Neuronal stem cell (in vitro differentiated cells): Measurements from ENCODE around the gene EIF4E1B.

ENCODE experiments used
- DNase-seq: peaks from one replicate; pipeline ENCODE4 v3.0.0-alpha.2; 2013; ENCODE audit warnings: low spot score
- H2AFZ ChIP-seq: one replicate; pipeline ENCODE4 v1.6.1; 2013; ENCODE audit warnings: mild to moderate bottlenecking, low read length, inconsistent platforms
- H2AK5ac ChIP-seq: 2 replicates; pipeline ENCODE4 v1.6.1; 2013; ENCODE audit warnings: low read depth, mild to moderate bottlenecking, inconsistent platforms, low read length, moderate library complexity, mixed read lengths
- H2BK120ac ChIP-seq: 2 replicates; pipeline ENCODE4 v1.6.1; 2013; ENCODE audit warnings: low read depth, mild to moderate bottlenecking, inconsistent platforms, low read length, moderate library complexity, mixed read lengths
- H2BK12ac ChIP-seq: one replicate; pipeline ENCODE4 v1.6.1; 2013; ENCODE audit warnings: low read length, inconsistent platforms
- H2BK15ac ChIP-seq: 2 replicates; pipeline ENCODE4 v1.6.1; 2013; ENCODE audit warnings: mild to moderate bottlenecking, low read length, inconsistent platforms, mixed read lengths
- H2BK5ac ChIP-seq: one replicate; pipeline ENCODE4 v1.6.1; 2013; ENCODE audit warnings: inconsistent platforms, mild to moderate bottlenecking, low read length, moderate library complexity
- H3K14ac ChIP-seq: one replicate; pipeline ENCODE4 v1.6.1; 2013; ENCODE audit warnings: low read length, inconsistent platforms
- H3K18ac ChIP-seq: 2 replicates; pipeline ENCODE4 v1.6.1; 2013; ENCODE audit warnings: low read length, inconsistent platforms
- H3K23ac ChIP-seq: 2 replicates; pipeline ENCODE4 v1.6.1; 2013; ENCODE audit warnings: low read depth, mild to moderate bottlenecking, mixed read lengths, low read length, inconsistent platforms; ENCODE audit not compliant: poor library complexity
- H3K27ac ChIP-seq: replicated peaks from 3 replicates; pipeline ENCODE4 v1.5.1; 2013; ENCODE audit warnings: low read length, inconsistent platforms
- H3K27me3 ChIP-seq, 3 experiments: 2 replicates each; pipeline ENCODE4 v1.6.1; 2013; ENCODE audit warnings: low read length in 3 of 3, mild to moderate bottlenecking in 2 of 3, inconsistent platforms in 1 of 3, low read depth in 1 of 3, mixed read lengths in 1 of 3, moderate library complexity in 1 of 3; ENCODE audit not compliant: control insufficient read depth in 3 of 3, insufficient read depth in 3 of 3
- H3K36me3 ChIP-seq, 2 donors: replicated peaks in 1 of 2; 2 replicates each; pipeline ENCODE4 v1.6.1; 2013; ENCODE audit warnings: low read length in 2 of 2; ENCODE audit not compliant: control insufficient read depth in 2 of 2, insufficient read depth in 2 of 2
- H3K4ac ChIP-seq: 2 replicates; pipeline ENCODE4 v1.6.1; 2013; ENCODE audit warnings: inconsistent platforms, mild to moderate bottlenecking, low read length, moderate library complexity
- H3K4me1 ChIP-seq, 2 donors: 1 replicate in 1 of 2; 2 replicates in 1 of 2; pipeline ENCODE4 v1.6.1; 2013; ENCODE audit warnings: low read length in 2 of 2, low read depth in 1 of 2; ENCODE audit not compliant: control insufficient read depth in 2 of 2, insufficient read depth in 1 of 2
- H3K4me2 ChIP-seq: one replicate; pipeline ENCODE4 v1.6.1; 2013; ENCODE audit warnings: mild to moderate bottlenecking, low read length, inconsistent platforms; ENCODE audit not compliant: insufficient read depth, poor library complexity, severe bottlenecking
- H3K4me3 ChIP-seq, 2 donors: 2 replicates each; pipeline ENCODE4 v1.5.1; 2013; ENCODE audit warnings: low read length in 2 of 2, mild to moderate bottlenecking in 2 of 2, inconsistent platforms in 1 of 2, moderate library complexity in 1 of 2
- H3K79me1 ChIP-seq: one replicate; pipeline ENCODE4 v1.6.1; 2013; ENCODE audit warnings: low read depth, mild to moderate bottlenecking, inconsistent platforms, low read length, moderate library complexity
- H3K9ac ChIP-seq: one replicate; pipeline ENCODE4 v1.6.1; 2013; ENCODE audit warnings: mild to moderate bottlenecking, low read depth, low read length, inconsistent platforms; ENCODE audit not compliant: poor library complexity
- H3K9me3 ChIP-seq, 2 donors: replicated peaks in 1 of 2; 2 replicates each; pipeline versions ENCODE3 to v1.6.1; 2013; ENCODE audit warnings: low read length in 2 of 2, mild to moderate bottlenecking in 2 of 2, inconsistent platforms in 1 of 2, low read depth in 1 of 2, mixed read lengths in 1 of 2, moderate library complexity in 1 of 2; ENCODE audit not compliant: control insufficient read depth in 2 of 2, insufficient read depth in 1 of 2
- H4K8ac ChIP-seq: one replicate; pipeline ENCODE4 v1.6.1; 2013; ENCODE audit warnings: low read depth, mild to moderate bottlenecking, inconsistent platforms, low read length, moderate library complexity
- H4K91ac ChIP-seq: one replicate; pipeline ENCODE4 v1.6.1; 2013; ENCODE audit warnings: low read length, low read depth, mild to moderate bottlenecking, inconsistent platforms; ENCODE audit not compliant: poor library complexity
- WGBS, 2 donors: extraction: QIAGEN DNeasy Blood & Tissue Kit; methylation state at CpG; one replicate each; pipeline ENCODE4 v1.1.7; 2013; ENCODE audit warnings: missing lambda C conversion rate in 2 of 2, mixed read lengths in 1 of 2; ENCODE audit not compliant: insufficient read length in 2 of 2, insufficient replicate concordance in 1 of 2; ENCODE audit errors: extremely low coverage in 2 of 2; 5-methylcytosine and 5-hydroxymethylcytosine counted together

EIF4E1B gene

GRCh38 chr5:176671399-176671798 is 40.9 kb downstream of the EIF4E1B start:
- no peak overlapping the region for H3K27ac ChIP-seq
- no peak overlapping the region for H2AFZ ChIP-seq
- DNase-seq = no peak
- no CpG with 5 or more reads among the region's 4 CpGs for WGBS, 2 donors
- H3K9me3 ChIP-seq = no peaks in the 10 kb centered on the region
- H2BK12ac ChIP-seq = no peak overlapping the region
- peaks cover 0 to 36% (median 0%) of the 10 kb centered on the region in 3 experiments for H3K27me3 ChIP-seq
- H3K9ac ChIP-seq = no peak overlapping the region
- no peaks in the 10 kb centered on the region for H3K36me3 ChIP-seq
- no peak overlapping the region for H3K4me3 ChIP-seq
- no peaks in the 10 kb centered on the region for H3K79me1 ChIP-seq
- H4K8ac ChIP-seq = no peak overlapping the region
- no peak overlapping the region for H2BK120ac ChIP-seq
- no peak overlapping the region for H4K91ac ChIP-seq
- peaks cover 0 to 9% of the 10 kb centered on the region in 2 donors for H3K4me1 ChIP-seq
- no peak overlapping the region for H2BK15ac ChIP-seq
- no peak overlapping the region for H3K4me2 ChIP-seq
- no peak overlapping the region for H3K14ac ChIP-seq
- no peak overlapping the region for H2AK5ac ChIP-seq
- no peak overlapping the region for H3K4ac ChIP-seq
- no peak overlapping the region for H3K23ac ChIP-seq
- H2BK5ac ChIP-seq = no peak overlapping the region
- no peak overlapping the region for H3K18ac ChIP-seq

DNA sequence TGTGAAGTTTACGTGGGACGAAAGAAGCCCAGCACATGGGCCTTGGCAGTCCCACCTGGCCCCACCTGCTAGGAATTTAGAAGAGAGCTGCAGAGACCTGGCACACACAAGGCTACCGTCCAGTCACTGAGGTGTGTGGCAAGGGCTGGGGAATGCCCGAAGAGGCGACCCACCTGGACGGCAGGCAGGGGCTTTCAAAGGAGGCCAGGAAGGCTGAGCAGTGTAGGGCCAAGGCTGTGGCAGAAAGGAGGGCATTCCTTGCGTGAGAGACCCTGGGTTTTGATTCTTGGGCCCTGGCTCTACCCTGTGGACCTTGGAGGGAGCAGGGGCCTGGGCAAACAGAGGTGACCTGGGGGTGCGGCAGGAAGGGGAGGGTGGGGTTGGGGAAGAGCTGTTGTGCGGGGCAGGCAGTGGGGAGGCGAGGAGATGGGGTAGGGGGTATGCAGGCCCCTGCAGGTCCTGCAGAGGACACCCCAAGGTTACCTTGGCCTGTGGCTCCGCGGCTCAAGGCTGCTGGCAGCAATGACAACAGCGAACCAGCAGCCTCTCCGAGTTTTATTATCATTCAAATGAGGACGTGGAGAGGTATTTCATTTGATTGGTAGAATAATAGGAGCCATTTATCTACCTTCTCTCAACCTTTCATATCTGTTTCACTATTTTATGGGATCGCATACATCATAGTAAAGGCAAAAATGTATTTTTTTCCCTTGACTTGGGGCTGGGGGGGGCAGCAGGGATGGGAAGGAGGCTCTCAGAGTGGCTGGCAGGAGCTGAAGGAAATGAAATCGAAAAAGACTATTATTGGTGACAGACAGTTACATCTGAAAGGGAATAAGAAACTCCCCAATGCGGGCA is 41.6 kb downstream of the EIF4E1B start:
- H3K27me3 ChIP-seq = peaks cover 0 to 41% (median 0%) of the 10 kb centered on the region in 3 experiments
- H3K23ac ChIP-seq = no peak overlapping the region
- no peak overlapping the region for H2AK5ac ChIP-seq
- no CpG with 5 or more reads among the region's 18 CpGs for WGBS, 2 donors
- H3K79me1 ChIP-seq = no peaks in the 10 kb centered on the region
- no peak overlapping the region for H3K27ac ChIP-seq
- no peak overlapping the region for H4K91ac ChIP-seq
- no peak overlapping the region for H2BK120ac ChIP-seq
- H2BK5ac ChIP-seq = no peak overlapping the region
- H2BK12ac ChIP-seq = no peak overlapping the region
- H3K9ac ChIP-seq = no peak overlapping the region
- no peak for DNase-seq
- no peaks in the 10 kb centered on the region for H3K9me3 ChIP-seq
- H3K4me1 ChIP-seq = peaks cover 0 to 9% of the 10 kb centered on the region in 2 donors
- no peak overlapping the region for H4K8ac ChIP-seq
- H3K4ac ChIP-seq = no peak overlapping the region
- H3K36me3 ChIP-seq = no peaks in the 10 kb centered on the region
- H3K18ac ChIP-seq = peak overlapping the region; percentile 52
- H3K4me3 ChIP-seq = peak overlapping the region in 1 of 2 donors; percentile 28
- no peak overlapping the region for H3K4me2 ChIP-seq
- peak overlapping the region; percentile 51 for H2BK15ac ChIP-seq
- no peak overlapping the region for H3K14ac ChIP-seq
- H2AFZ ChIP-seq = no peak overlapping the region

DNA sequence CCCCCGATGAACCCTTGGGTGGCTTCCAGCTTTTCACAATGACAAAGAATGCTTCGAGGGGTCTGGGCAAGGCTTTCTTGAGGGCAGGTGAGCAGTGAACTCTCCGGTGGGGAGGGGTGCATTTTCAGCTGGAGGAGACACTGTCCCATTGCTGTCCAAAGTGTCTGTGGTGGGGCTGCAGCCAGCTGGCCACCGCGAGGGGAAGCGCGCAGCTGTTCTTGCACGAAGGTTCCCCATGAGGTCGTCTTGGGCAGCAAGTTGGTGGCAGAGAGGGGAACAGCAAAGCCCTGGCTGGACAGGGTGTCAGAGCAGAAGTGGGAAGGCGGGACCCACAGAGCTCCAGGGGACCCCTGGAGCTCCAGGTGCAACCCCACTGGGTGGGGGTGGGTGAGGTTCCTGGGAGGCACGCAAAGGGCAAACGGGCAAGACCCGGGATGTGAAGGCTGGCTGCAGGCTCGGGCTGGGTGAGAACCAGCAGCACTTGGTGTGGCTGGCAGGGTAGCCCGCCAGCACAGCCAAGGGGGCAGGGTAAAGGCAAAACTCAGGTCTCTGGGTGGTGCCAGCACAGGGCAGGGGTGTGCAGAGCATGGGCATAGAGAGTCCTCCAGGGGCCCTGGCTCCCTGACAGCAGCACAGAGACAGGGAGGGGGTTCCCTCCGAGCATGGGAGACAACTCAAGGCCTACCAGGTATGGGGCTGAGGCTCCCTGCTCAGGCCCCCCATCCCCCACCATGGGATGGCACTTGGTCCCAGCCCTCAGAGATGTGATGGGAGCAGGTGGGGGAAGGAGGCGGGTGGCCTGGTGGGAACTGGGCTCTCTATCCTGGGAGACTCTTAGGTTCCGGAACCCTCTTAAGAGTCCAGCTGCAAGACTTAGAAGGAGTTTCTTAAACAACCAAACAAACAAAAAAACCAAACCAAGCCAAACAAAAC is 43.4 kb downstream of the EIF4E1B start:
- H3K79me1 ChIP-seq = no peaks in the 10 kb centered on the region
- H3K14ac ChIP-seq = peak overlapping the region; percentile 27
- H3K4ac ChIP-seq = no peak overlapping the region
- no peak overlapping the region for H2BK12ac ChIP-seq
- no peak overlapping the region for H3K18ac ChIP-seq
- peaks cover 0 to 9% of the 10 kb centered on the region in 2 donors for H3K4me1 ChIP-seq
- no peak overlapping the region for H3K9ac ChIP-seq
- no peak overlapping the region for H4K8ac ChIP-seq
- H3K27ac ChIP-seq = no peak overlapping the region
- no peak overlapping the region for H2AFZ ChIP-seq
- no peaks in the 10 kb centered on the region for H3K36me3 ChIP-seq
- H3K9me3 ChIP-seq = no peaks in the 10 kb centered on the region
- H4K91ac ChIP-seq = no peak overlapping the region
- DNase-seq = no peak
- H3K4me3 ChIP-seq = no peak overlapping the region
- H3K4me2 ChIP-seq = no peak overlapping the region
- no peak overlapping the region for H2BK5ac ChIP-seq
- no peak overlapping the region for H2BK15ac ChIP-seq
- peak overlapping the region; percentile 77 for H2AK5ac ChIP-seq
- H2BK120ac ChIP-seq = no peak overlapping the region
- H3K23ac ChIP-seq = no peak overlapping the region
- no CpG with 5 or more reads among the region's 18 CpGs for WGBS, 2 donors
- peaks cover 0 to 48% (median 6%) of the 10 kb centered on the region in 3 experiments for H3K27me3 ChIP-seq

DNA sequence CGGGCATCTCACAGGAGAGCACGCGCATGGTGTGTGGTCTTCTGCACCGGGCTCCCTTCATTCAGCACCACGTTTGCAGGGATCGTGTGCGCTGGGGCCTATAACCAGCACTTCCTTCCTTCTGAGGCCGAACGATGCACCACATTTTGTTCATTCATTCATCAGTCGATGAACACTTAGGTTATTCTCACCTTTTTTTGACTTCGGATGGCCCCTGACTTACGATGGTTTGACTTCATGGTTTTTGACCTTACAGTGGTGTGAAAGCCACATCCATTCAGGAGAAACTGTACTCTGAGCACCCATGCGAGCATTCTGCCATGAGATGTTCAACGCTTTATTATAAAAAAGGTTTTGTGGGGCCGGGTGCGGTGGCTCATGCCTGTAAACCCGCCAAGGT is 44.3 kb downstream of the EIF4E1B start:
- H3K4me1 ChIP-seq = peaks cover 0 to 9% of the 10 kb centered on the region in 2 donors
- no peak overlapping the region for H3K18ac ChIP-seq
- peaks cover 0 to 52% (median 12%) of the 10 kb centered on the region in 3 experiments for H3K27me3 ChIP-seq
- no peak overlapping the region for H4K8ac ChIP-seq
- no peak overlapping the region for H3K23ac ChIP-seq
- H2BK15ac ChIP-seq = no peak overlapping the region
- H3K14ac ChIP-seq = no peak overlapping the region
- no peak overlapping the region for H2BK120ac ChIP-seq
- H3K4ac ChIP-seq = no peak overlapping the region
- H3K36me3 ChIP-seq = no peaks in the 10 kb centered on the region
- WGBS, 2 donors = no CpG with 5 or more reads among the region's 17 CpGs
- no peaks in the 10 kb centered on the region for H3K9me3 ChIP-seq
- no peak overlapping the region for H4K91ac ChIP-seq
- H3K9ac ChIP-seq = no peak overlapping the region
- no peak overlapping the region for H2BK5ac ChIP-seq
- no peak overlapping the region for H3K4me2 ChIP-seq
- H3K79me1 ChIP-seq = no peaks in the 10 kb centered on the region
- no peak overlapping the region for H2BK12ac ChIP-seq
- no peak overlapping the region for H3K4me3 ChIP-seq
- H2AK5ac ChIP-seq = no peak overlapping the region
- DNase-seq = no peak
- no peak overlapping the region for H2AFZ ChIP-seq
- H3K27ac ChIP-seq = no peak overlapping the region
